ENCODE data around the gene VPS13C. TPM values are rescaled to one million over a fixed set of nuclear protein-coding genes. Genes with fewer than 3 reads are reported as not detected.

The VPS13C gene
- total RNA-seq, 1 experiment from 2014 or later: 47.3 TPM

- intact Hi-C loops (cut with micrococcal nuclease; ENCODE audit: unreplicated experiment): no loop called here
- CTCF ChIA-PET: no interaction called here
- DNase-seq (ENCODE audit: low read depth, low spot score) (no peak), ATAC-seq (no peak)
- no peaks in the 10 kb centered on the region for H3K36me3 ChIP-seq (ENCODE audit: control insufficient read depth, insufficient read depth, low read length)
- H3K4me1 ChIP-seq (ENCODE audit: control insufficient read depth, insufficient read depth, low read length): no peaks in the 10 kb centered on the region
- H3K9me3 ChIP-seq (ENCODE audit: control insufficient read depth, insufficient read depth, low read depth, low read length): no peaks in the 10 kb centered on the region
- POLR2A ChIA-PET: no interaction called here
- in situ Hi-C loops (cut with HindIII; ENCODE audit: low pct_unique_long_range_greater_than_20kb, low sequenced_read_pairs): no loop called here
- no peak overlapping the region for H3K27ac ChIP-seq (ENCODE audit: low read length)
- no peak overlapping the region for H3K4me3 ChIP-seq (ENCODE audit: low read depth in 2 of 2, low read length in 2 of 2)
- TF ChIP-seq TCF7L2 (IDR thresholded peaks at IDR 0.05; ENCODE audit: low read depth, low read length) (no peak), CTCF (IDR thresholded peaks at IDR 0.05) (no peak), REST (IDR thresholded peaks at IDR 0.05; ENCODE audit: insufficient read depth in 1 of 2, low read depth in 2 of 2, low read length in 1 of 2) (no peak), SIN3A (IDR thresholded peaks at IDR 0.05; ENCODE audit: borderline replicate concordance, insufficient read depth, low read depth, low read length) (no peak), POLR2AphosphoS5 (IDR thresholded peaks at IDR 0.05; ENCODE audit: low read depth, low read length) (no peak)
- BruUV-seq (replicated peaks): no TSS peak
- no peaks in the 10 kb centered on the region for H3K27me3 ChIP-seq (ENCODE audit: control insufficient read depth, insufficient read depth, low read length)
Observed at GRCh38 chr15:62090988-62091387, 30.7 kb upstream of the VPS13C start.

- BruUV-seq (replicated peaks): no TSS peak
- intact Hi-C loops (cut with micrococcal nuclease; ENCODE audit: unreplicated experiment) (no loop called here), in situ Hi-C loops (cut with HindIII; ENCODE audit: low pct_unique_long_range_greater_than_20kb, low sequenced_read_pairs) (no loop called here)
- CTCF ChIA-PET: interaction anchor here (0.9 kb wide), 1 partner anchor 460 kb away, joined by 4 read pairs; no protein-coding TSS in a partner anchor
- no peaks in the 10 kb centered on the region for H3K9me3 ChIP-seq (ENCODE audit: control insufficient read depth, insufficient read depth, low read depth, low read length)
- ATAC-seq: no peak
- no peaks in the 10 kb centered on the region for H3K4me1 ChIP-seq (ENCODE audit: control insufficient read depth, insufficient read depth, low read length)
- no peaks in the 10 kb centered on the region for H3K27me3 ChIP-seq (ENCODE audit: control insufficient read depth, insufficient read depth, low read length)
- no peak for DNase-seq (ENCODE audit: low read depth, low spot score)
- TF ChIP-seq CTCF (IDR thresholded peaks at IDR 0.05): no peak
- TF ChIP-seq REST (IDR thresholded peaks at IDR 0.05; ENCODE audit: insufficient read depth in 1 of 2, low read depth in 2 of 2, low read length in 1 of 2): no peak
- no peak for TF ChIP-seq SIN3A (IDR thresholded peaks at IDR 0.05; ENCODE audit: borderline replicate concordance, insufficient read depth, low read depth, low read length)
- no peak for TF ChIP-seq POLR2AphosphoS5 (IDR thresholded peaks at IDR 0.05; ENCODE audit: low read depth, low read length)
- TF ChIP-seq TCF7L2 (IDR thresholded peaks at IDR 0.05; ENCODE audit: low read depth, low read length): no peak
- H3K36me3 ChIP-seq (ENCODE audit: control insufficient read depth, insufficient read depth, low read length): no peaks in the 10 kb centered on the region
- POLR2A ChIA-PET: no interaction called here
- H3K4me3 ChIP-seq (ENCODE audit: low read depth in 2 of 2, low read length in 2 of 2): no peak overlapping the region
- H3K27ac ChIP-seq (ENCODE audit: low read length): no peak overlapping the region
Observed at GRCh38 chr15:62089616-62090015, 29.4 kb upstream of the VPS13C start.
